HepG2 (cell line): Measurements from ENCODE around the gene KLHL21. TPM values are rescaled to one million over a fixed set of nuclear protein-coding genes. Genes with fewer than 3 reads are reported as not detected.

Experiments
- ADNP ChIP-seq: sonication (generic); formaldehyde crosslinking; IDR thresholded peaks from 2 replicates; pipeline ENCODE4 v1.4.0; 2020; ENCODE audit warnings: missing genetic modification reagents
- AHDC1 ChIP-seq: sonication (generic); formaldehyde crosslinking; IDR thresholded peaks from 2 replicates; pipeline ENCODE4 v1.5.1; 2020; ENCODE audit warnings: mild to moderate bottlenecking, missing genetic modification reagents, borderline replicate concordance
- DNMT3B ChIP-seq: conservative IDR thresholded peaks from 2 replicates; pipeline ENCODE4 v1.6.1; 2016; ENCODE audit warnings: missing biosample characterization, control low read depth
- GLI4 ChIP-seq: sonication (generic); formaldehyde crosslinking; IDR thresholded peaks from 2 replicates; pipeline ENCODE4 v1.5.1; 2020; ENCODE audit warnings: missing genetic modification reagents, mild to moderate bottlenecking, moderate library complexity, borderline replicate concordance
- HBP1 ChIP-seq: IDR thresholded peaks from 2 replicates; pipeline ENCODE4 v1.6.1; 2016; ENCODE audit warnings: low read depth, control low read depth
- HES4 ChIP-seq: sonication (generic); formaldehyde crosslinking; IDR thresholded peaks from 2 replicates; pipeline ENCODE4 v1.9.0; 2021; ENCODE audit warnings: mild to moderate bottlenecking, missing genetic modification reagents, borderline replicate concordance
- MIXL1 ChIP-seq: IDR thresholded peaks from 2 replicates; pipeline ENCODE4 v1.6.1; 2016
- MLX ChIP-seq: IDR thresholded peaks from 2 replicates; pipeline ENCODE4 v1.6.1; 2016
- NRL ChIP-seq: sonication (generic); formaldehyde crosslinking; IDR thresholded peaks from 2 replicates; pipeline ENCODE4 v1.5.0; 2020; ENCODE audit warnings: missing genetic modification reagents, mild to moderate bottlenecking, moderate library complexity, borderline replicate concordance
- PLSCR1 ChIP-seq: sonication (generic); formaldehyde crosslinking; IDR thresholded peaks from 2 replicates; pipeline ENCODE4 v1.5.0; 2020; ENCODE audit warnings: missing genetic modification reagents, mild to moderate bottlenecking, borderline replicate concordance
- RELA ChIP-seq: sonication (generic); formaldehyde crosslinking; IDR thresholded peaks from 2 replicates; pipeline ENCODE4 v1.4.0; 2020; ENCODE audit warnings: missing genetic modification reagents
- STAT5B ChIP-seq: sonication (generic); formaldehyde crosslinking; IDR thresholded peaks from 2 replicates; pipeline ENCODE4 v1.4.0; 2020; ENCODE audit warnings: missing genetic modification reagents
- ZBTB46 ChIP-seq: sonication (generic); formaldehyde crosslinking; IDR thresholded peaks from 2 replicates; pipeline ENCODE4 v1.4.0; 2020; ENCODE audit warnings: mild to moderate bottlenecking, missing genetic modification reagents, borderline replicate concordance
- ZNF839 ChIP-seq: sonication (generic); formaldehyde crosslinking; IDR thresholded peaks from 2 replicates; pipeline ENCODE4 v1.4.0; 2020; ENCODE audit warnings: missing genetic modification reagents, mild to moderate bottlenecking, borderline replicate concordance
- polyA plus RNA-seq, 8 experiments: library from polyadenylated mRNA; depleted of rRNA in 3 of 8; stranded (reverse) in 7 of 8; unstranded in 1 of 8; fragments of >200 nt; fragmentation: Illumina TruSeq in 4 of 8; extraction: Trizol in 4 of 8; gene quantifications; 2 replicates each; pipeline versions ENCODE4 v1.2.1 to v1.2.3, GENCODE V29; 2011 to 2016; ENCODE audit warnings: low read depth in 4 of 8, missing spikeins in 1 of 8, mixed read lengths in 1 of 8; ENCODE audit not compliant: insufficient read depth in 1 of 8
- total RNA-seq, 5 experiments: library from RNA; depleted of rRNA; stranded (reverse); fragments of >200 nt; fragmentation: Illumina TruSeq; extraction: Trizol; gene quantifications; 2 replicates each; pipeline ENCODE4 v1.2.3, GENCODE V29; 2016; ENCODE audit warnings: low read depth in 1 of 5

The KLHL21 gene
- total and polyA plus RNA-seq, 2 of the 13 experiments (the other 11 are each of a cell fraction or from before 2014, with no cell fraction given), result 14.8 to 25.0 TPM

- TF ChIP-seq AHDC1 (CRISPR knock-in tag) (peak; percentile 17; the same call in 1 of the 2 replicates), DNMT3B (CRISPR knock-in tag) (peak; percentile 59; the same call in 1 of the 2 replicates), GLI4 (CRISPR knock-in tag) (no peak), STAT5B (CRISPR knock-in tag) (0 out of 2 replicates have a peak, but pooled peaks have one; percentile 36), HES4 (CRISPR knock-in tag) (peak; percentile 44; the same call in 1 of the 2 replicates), RELA (CRISPR knock-in tag) (peak; percentile 52; the same call in 1 of the 2 replicates), ADNP (CRISPR knock-in tag) (no peak), MIXL1 (peak; percentile 82), NRL (CRISPR knock-in tag) (no peak), MLX (CRISPR knock-in tag) (no peak; the same call in none of the 2 replicates), HBP1 (CRISPR knock-in tag) (no peak; the same call in 1 of the 2 replicates), ZBTB46 (CRISPR knock-in tag) (no peak), ZNF839 (CRISPR knock-in tag) (no peak), PLSCR1 (CRISPR knock-in tag) (no peak)
These were observed 1.4 kb upstream of the KLHL21 start (continued) for GRCh38 chr1:6603915-6604558.
